HG03571 (cell line): Measurements from ENCODE around the gene SCT.
"Not testable (repeated sequence)": the region's sequence is repeated elsewhere in the genome, so short reads cannot be mapped to it uniquely, and the experiment has no call there.

ENCODE experiments used
- ATAC-seq: cut with Tn5 transposase; IDR thresholded peaks from one replicate; pipeline ENCODE4 v1.9.1; 2021; ENCODE audit not compliant: unreplicated experiment

SCT gene

GRCh38 chr11:626475-627307 is at the start of gene SCT:
SCT (minus strand) TSS chr11:627181; CDS start chr11:627143, 38 bp downstream.
- no peak for ATAC-seq

- no peak for ATAC-seq
Observed at GRCh38 chr11:674406-674805, 47.4 kb upstream of the SCT start.

DNA sequence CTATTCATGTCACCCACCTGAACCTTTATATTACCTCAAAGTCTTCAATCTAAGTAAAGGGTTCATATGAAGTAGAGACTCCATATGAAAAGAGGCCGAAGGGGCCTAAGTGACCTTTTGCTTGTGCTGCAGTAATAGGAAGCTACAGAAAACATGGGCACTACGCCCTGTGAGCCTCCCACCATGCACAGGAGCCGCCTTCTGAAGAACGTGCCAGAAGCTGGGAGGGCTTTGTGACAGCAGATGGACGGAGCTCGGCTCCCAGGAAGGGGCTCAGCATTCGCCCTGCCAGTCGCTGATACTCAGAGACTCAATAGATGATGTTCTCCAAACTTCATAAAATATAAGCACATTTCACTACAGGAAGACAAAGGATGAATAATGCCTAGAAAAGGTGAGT is 46.9 kb upstream of the SCT start:
- no peak for ATAC-seq

- ATAC-seq: no peak
Observed at GRCh38 chr11:665704-666281, 38.8 kb upstream of the SCT start.

- ATAC-seq: no peak
Observed at GRCh38 chr11:665062-665703, 38.2 kb upstream of the SCT start.

DNA sequence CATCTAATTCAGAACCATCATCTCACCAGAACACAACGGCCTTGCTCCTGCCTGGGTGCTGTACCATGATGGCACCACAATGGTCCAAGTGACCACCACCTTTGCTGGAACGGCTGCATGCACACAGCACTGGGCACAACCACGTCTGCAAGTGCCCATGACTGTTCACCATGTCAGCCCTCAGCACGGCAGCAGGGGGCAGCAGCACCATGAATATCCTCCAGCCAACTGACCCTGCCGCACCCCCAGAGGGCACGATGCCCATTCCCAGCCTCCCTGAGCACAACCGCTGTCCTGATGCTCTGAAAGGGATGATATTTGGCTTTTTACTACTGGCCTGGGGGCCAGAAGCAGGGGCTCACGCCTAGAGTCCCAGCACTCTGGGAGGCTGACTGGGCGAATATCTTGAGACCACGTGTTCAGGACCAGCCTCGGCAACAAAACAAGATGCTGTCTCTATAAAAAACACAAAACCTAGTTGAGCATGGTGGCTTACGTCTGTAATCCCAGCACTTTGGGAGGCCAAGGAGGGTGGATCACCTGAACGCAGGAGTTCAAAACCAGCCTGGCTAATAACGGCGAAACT is 35.8 kb upstream of the SCT start:
- no peak for ATAC-seq

DNA sequence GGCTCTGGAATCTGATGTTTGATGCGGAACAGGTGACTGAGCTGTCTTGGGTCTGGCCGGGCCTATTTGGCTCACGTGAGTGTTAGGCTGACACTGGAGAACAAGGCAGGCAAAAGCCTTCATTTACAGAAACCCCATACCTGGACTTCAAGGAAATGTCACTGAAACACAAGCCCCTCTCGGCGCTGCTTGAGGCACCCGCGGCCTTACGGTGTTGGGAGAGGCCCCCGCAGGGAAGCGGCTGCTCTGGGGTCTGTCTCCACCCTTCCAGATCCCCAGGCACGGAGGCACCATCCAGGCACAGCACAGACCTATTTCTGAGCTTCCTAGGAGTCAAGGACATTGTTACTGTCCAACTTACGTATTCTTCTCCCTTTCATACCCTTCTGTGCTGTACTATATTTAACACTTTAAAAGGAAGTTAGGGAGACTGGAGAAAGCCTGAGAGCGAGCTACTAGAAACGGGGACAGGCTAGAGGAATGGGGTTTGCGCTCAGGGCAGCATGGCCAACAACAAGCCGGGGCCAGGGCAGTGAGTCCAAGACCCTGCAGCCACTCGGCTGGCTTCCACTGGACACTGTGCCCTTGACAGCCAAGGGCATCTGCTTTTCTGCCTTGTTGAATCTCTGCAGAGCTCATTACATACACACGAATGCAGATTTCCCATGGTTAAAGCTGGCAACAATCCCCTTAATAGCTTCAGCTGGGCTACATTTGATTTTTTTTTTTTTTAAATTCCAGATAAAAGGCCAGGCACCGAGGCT is 33.9 kb upstream of the SCT start:
- no peak for ATAC-seq

DNA sequence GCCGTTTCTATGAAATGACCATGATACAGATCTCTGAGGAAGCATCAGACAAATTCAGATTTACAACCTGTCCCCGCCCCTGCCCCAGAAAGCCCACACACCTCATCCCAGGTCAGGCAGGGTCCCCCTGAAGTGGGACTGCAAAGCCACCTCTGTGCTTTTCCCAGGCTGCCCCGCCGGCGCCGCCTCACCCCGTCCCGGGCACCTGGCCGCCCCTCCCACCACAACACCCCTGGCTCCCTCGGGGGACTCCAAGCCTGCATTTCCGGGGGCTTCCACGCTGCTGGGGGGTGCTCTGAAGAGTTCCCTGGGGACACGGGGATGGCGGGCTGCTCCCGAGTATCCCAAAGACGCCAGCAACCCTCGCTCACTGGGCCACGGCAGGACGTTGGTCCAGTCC is 33.3 kb upstream of the SCT start:
- no peak for ATAC-seq

DNA sequence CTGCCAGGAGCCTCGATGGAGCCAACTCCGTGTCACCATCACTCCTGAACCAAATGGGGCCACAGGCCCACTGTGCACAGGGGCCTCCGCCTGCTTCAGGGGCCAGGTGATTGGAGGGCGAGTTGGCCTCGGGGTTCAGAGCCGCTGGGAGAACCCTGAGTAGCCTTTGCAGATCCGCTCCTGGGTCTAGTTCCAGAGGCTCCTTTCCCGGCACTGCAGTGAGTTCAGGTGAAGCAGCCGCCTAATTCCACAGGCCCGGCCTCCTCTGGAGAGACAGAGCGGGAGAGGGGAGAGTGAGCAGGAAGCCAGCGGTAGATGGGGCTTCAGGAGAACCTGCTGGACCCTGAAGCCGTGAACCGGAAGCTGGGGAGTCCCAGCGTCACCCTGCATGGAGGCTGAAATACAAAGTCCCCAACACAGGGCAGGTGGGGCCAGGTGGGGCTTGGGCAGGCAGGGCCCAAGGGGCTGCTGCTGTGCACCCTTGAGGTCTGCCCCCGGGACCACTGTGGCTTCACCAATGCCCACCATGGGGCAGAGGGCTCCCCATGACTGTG is 32.6 kb upstream of the SCT start:
- no peak for ATAC-seq

DNA sequence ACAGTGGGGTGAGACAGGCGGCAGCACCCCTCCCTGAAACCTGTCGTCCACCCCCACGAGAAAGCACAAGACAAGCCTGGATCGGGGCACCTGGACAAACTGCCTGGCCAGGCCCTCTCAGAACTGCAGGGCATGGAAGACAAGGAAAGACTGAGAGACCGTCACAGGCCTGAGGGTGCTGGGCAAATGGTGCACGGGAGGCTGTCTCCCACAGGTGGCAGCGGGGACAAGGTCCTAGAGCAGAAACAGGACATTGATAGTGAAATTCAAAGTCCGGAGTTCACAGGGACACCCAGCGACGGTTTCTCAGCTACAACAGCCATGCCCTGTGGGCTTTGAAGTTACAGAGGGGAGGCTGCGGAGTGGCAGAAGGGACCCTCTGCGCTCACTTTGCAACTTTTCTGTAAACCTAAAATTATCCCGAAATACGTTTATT is 30.7 kb upstream of the SCT start:
- no peak for ATAC-seq

- ATAC-seq: no peak
Observed at GRCh38 chr11:656866-657265, 29.9 kb upstream of the SCT start.

DNA sequence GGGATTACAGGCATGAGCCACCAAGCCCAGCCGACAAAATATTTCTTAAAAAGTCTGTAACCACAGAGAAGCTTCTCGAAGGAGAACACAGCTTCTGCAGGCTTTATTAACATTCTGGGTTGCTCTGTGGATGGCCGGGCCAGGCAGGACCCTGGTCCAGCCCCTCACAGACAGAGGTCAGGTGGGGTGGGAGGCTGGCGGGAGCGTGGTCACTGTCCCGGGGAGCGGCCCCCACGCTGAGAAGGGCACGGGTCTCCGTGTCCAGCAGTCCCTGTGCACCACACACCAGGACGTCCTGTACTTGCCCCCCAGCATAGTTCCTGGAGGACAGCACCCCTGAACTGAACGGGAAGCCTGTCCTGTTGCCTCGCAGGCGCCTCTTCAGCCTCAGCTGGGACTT is 29.4 kb upstream of the SCT start:
- no peak for ATAC-seq

- ATAC-seq: no peak
Observed at GRCh38 chr11:655036-655726, 28.2 kb upstream of the SCT start.

GRCh38 chr11:654444-654843 is 27.5 kb upstream of the SCT start:
- not testable (repeated sequence) for ATAC-seq

DNA sequence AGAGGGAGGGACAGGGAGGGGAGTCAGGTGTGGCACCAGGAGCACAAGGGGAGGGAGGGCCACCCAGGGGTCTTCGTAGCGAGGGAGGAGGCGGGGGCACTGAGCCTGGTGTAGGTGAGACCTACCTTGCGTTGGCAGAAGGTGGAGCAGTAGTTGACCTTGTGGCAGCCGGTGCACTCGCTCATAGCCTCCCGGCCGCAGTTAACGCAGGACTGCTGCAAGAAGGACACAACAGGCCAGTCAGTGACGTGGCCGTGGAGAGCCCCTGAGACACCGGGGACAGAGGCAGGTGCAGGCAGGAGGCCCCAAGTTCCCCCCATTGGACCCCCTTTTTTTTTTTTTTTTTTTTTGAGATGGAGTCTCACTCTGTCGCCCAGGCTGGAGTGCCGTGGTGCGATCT is 26.9 kb upstream of the SCT start:
- ATAC-seq: no peak

DNA sequence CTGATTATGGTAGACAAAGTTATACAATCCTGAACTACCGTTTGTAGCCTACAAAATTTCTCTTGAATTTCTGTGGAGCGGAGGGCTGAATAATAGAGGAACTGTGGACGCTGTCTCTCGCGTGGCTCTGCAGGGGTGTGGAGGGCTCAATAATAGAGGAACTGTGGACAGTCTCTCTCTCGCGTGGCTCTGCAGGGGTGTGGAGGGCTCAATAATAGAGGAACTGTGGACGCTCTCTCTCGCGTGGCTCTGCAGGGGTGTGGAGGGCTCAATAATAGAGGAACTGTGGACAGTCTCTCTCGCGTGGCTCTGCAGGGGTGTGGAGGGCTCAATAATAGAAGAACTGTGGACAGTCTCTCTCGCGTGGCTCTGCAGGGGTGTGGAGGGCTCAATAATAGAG is 26.2 kb upstream of the SCT start:
- not testable (repeated sequence) for ATAC-seq

- ATAC-seq: no peak
Observed at GRCh38 chr11:650482-650881, 23.5 kb upstream of the SCT start.

DNA sequence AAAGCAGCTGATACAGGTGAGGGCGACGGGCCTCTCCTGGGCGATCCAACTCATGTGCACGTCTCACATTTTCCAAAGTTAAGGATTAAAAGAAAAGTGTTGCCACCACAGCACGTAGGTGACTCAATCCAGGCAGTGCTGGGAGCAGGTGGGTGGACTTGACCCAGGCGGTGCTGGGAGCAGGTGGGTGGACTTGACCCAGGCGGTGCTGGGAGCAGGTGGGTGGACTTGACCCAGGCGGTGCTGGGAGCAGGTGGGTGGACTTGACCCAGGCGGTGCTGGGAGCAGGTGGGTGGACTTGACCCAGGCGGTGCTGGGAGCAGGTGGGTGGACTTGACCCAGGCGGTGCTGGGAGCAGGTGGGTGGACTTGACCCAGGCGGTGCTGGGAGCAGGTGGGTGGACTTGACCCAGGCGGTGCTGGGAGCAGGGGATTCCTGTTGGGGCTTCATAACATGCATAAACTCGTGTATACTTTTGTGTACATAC is 20.7 kb upstream of the SCT start:
- ATAC-seq: not testable (repeated sequence)

GRCh38 chr11:646214-646613 is 19.2 kb upstream of the SCT start:
- ATAC-seq: no peak

DNA sequence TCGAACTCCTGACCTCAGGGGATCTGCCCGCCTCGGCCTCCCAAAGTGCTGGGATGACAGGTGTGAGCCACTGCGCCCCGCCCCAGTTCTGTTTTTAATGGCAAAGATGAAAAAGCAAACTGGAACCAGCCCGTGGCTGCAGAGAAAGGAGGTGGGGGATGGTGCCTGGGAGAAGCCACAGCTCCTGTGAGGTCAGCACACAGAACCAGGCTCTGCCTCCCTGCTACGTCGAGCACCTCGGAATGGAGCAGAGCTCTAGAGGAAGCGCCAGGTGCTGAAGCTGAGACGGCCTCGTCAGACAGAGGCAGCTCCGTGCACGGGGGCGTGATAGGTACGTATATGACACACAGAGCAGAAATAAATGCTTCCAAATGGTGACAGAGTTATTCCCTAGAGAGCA is 18.6 kb upstream of the SCT start:
- no peak for ATAC-seq
